Muscle of back (tissue), 11 donors: ENCODE results near the gene TNC. TPM values are rescaled to one million over a fixed set of nuclear protein-coding genes. Genes with fewer than 3 reads are reported as not detected.

Experiments
- DNase-seq, 3 donors: peaks; one replicate each; pipeline versions ENCODE4 v3.0.0 to v3.0.0-alpha.2; 2013
- polyA plus RNA-seq, 10 donors: library from polyadenylated mRNA; unstranded; fragments of 120-200 nt; gene quantifications; one replicate each; pipeline ENCODE4 v1.2.1, GENCODE V29; 2013; ENCODE audit not compliant: insufficient read length in 10 of 10

Gene TNC
- polyA plus RNA-seq, 10 donors: 22.2 to 115 (median 56.2) TPM

GRCh38 chr9:115103746-115104477 is 14.0 kb downstream of the TNC start:
- DNase-seq: no peak

- peak in 1 of 3 donors; percentile 72 for DNase-seq
Observed at GRCh38 chr9:115099901-115100300, 18.1 kb downstream of the TNC start.

GRCh38 chr9:115098226-115098965 is 19.6 kb downstream of the TNC start:
- DNase-seq: peak; percentile 68 to 85 (median 71)

- no peak for DNase-seq
Observed at GRCh38 chr9:115093520-115093919, 24.4 kb downstream of the TNC start.

- DNase-seq: no peak
Observed at GRCh38 chr9:115090486-115090885, 27.5 kb downstream of the TNC start.

GRCh38 chr9:115088860-115089259 is 29.1 kb downstream of the TNC start:
- DNase-seq: no peak

- no peak for DNase-seq
Observed at GRCh38 chr9:115086886-115087285, 31.1 kb downstream of the TNC start.

GRCh38 chr9:115086461-115086860 is 31.5 kb downstream of the TNC start:
- no peak for DNase-seq

- DNase-seq: no peak
Observed at GRCh38 chr9:115085773-115086377, 32.1 kb downstream of the TNC start.

- no peak for DNase-seq
Observed at GRCh38 chr9:115084709-115085108, 33.2 kb downstream of the TNC start.

GRCh38 chr9:115084157-115084556 is 33.8 kb downstream of the TNC start:
- DNase-seq: no peak

GRCh38 chr9:115080242-115080641 is 37.7 kb downstream of the TNC start:
- DNase-seq: peak in 2 of 3 donors; percentile 27 to 33

GRCh38 chr9:115079156-115079555 is 38.8 kb downstream of the TNC start:
- DNase-seq: no peak

GRCh38 chr9:115073456-115073855 is 44.5 kb downstream of the TNC start:
- DNase-seq: no peak

- DNase-seq: no peak
Observed at GRCh38 chr9:115071176-115071575, 46.8 kb downstream of the TNC start.

GRCh38 chr9:115069771-115070170 is 48.2 kb downstream of the TNC start:
- DNase-seq: no peak

GRCh38 chr9:115069302-115069701 is 48.7 kb downstream of the TNC start:
- no peak for DNase-seq

GRCh38 chr9:115068031-115068430 is 49.9 kb downstream of the TNC start:
- DNase-seq: no peak

- peak; percentile 21 to 48 (median 28) for DNase-seq
Observed at GRCh38 chr9:115063058-115063845, 54.7 kb downstream of the TNC start.

- peak in 1 of 3 donors; percentile 33 for DNase-seq
Observed at GRCh38 chr9:115058684-115059315, 59.2 kb downstream of the TNC start.

GRCh38 chr9:115058175-115058574 is 59.8 kb downstream of the TNC start:
- no peak for DNase-seq
